ENCODE data around the gene KLHL7.

GRCh38 chr7:23067271-23067670, 38.3 kb upstream of the KLHL7 start:
- no peak for TF ChIP-seq EP300 (IDR thresholded peaks at IDR 0.05; ENCODE audit: low read depth)
- no peak for TF ChIP-seq CTCF (IDR thresholded peaks at IDR 0.05)
- no peak for TF ChIP-seq POLR2A (IDR thresholded peaks at IDR 0.05)
